ENCODE results near the gene TERT.

TERT gene

GRCh38 chr5:1246711-1247431 lies 48.0 kb downstream of the TERT start:
- TF ChIP-seq CTCF (IDR thresholded peaks at IDR 0.05; ENCODE audit: borderline replicate concordance, control extremely low read depth, extremely low read depth, insufficient read depth, missing control alignments) = no peak
- DNase-seq (ENCODE audit: low spot score) = peak; percentile 73

GRCh38 chr5:1245905-1246576 lies 48.8 kb downstream of the TERT start:
- in situ Hi-C loops (cut with MboI; ENCODE audit: low sequenced_read_pairs, unreplicated experiment) = no loop called here
- no peak for TF ChIP-seq CTCF (IDR thresholded peaks at IDR 0.05; ENCODE audit: borderline replicate concordance, control extremely low read depth, extremely low read depth, insufficient read depth, missing control alignments)
- DNase-seq (ENCODE audit: low spot score) = no peak

More at GRCh38 chr5:1246711-1247431, 48.0 kb downstream of the TERT start:
- in situ Hi-C loops (cut with MboI; ENCODE audit: low sequenced_read_pairs, unreplicated experiment) = no loop called here

DNA sequence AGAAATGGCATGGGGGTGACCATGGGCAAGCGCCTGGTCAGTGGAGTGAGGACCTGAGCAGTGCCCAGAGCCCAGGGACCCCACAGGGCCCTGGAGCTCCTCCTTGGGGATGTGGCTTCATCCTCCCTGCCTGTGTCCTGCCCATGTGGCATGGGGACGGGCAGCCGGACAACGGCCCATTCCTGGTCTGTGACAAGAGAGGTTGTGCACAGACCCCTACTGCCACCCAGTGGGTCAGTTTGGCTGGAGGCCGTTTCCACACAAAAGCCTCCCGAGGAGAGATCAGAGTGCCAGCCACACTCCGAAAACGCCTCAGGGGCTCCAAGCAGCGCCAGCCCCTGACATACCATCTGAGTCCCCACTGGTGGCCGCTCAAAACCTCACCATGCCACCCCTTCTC lies 49.9 kb downstream of the TERT start:
- in situ Hi-C loops (cut with MboI; ENCODE audit: low sequenced_read_pairs, unreplicated experiment) = no loop called here
- no peak for DNase-seq (ENCODE audit: low spot score)
- TF ChIP-seq CTCF (IDR thresholded peaks at IDR 0.05; ENCODE audit: borderline replicate concordance, control extremely low read depth, extremely low read depth, insufficient read depth, missing control alignments) = no peak

GRCh38 chr5:1244255-1244654 lies 50.6 kb downstream of the TERT start:
- in situ Hi-C loops (cut with MboI; ENCODE audit: low sequenced_read_pairs, unreplicated experiment) = no loop called here
- TF ChIP-seq CTCF (IDR thresholded peaks at IDR 0.05; ENCODE audit: borderline replicate concordance, control extremely low read depth, extremely low read depth, insufficient read depth, missing control alignments) = no peak
- no peak for DNase-seq (ENCODE audit: low spot score)

- DNase-seq (ENCODE audit: low spot score) = no peak
- no peak for TF ChIP-seq CTCF (IDR thresholded peaks at IDR 0.05; ENCODE audit: borderline replicate concordance, control extremely low read depth, extremely low read depth, insufficient read depth, missing control alignments)
- in situ Hi-C loops (cut with MboI; ENCODE audit: low sequenced_read_pairs, unreplicated experiment) = no loop called here
Measured at GRCh38 chr5:1243487-1244130, 51.3 kb downstream of the TERT start.

DNA sequence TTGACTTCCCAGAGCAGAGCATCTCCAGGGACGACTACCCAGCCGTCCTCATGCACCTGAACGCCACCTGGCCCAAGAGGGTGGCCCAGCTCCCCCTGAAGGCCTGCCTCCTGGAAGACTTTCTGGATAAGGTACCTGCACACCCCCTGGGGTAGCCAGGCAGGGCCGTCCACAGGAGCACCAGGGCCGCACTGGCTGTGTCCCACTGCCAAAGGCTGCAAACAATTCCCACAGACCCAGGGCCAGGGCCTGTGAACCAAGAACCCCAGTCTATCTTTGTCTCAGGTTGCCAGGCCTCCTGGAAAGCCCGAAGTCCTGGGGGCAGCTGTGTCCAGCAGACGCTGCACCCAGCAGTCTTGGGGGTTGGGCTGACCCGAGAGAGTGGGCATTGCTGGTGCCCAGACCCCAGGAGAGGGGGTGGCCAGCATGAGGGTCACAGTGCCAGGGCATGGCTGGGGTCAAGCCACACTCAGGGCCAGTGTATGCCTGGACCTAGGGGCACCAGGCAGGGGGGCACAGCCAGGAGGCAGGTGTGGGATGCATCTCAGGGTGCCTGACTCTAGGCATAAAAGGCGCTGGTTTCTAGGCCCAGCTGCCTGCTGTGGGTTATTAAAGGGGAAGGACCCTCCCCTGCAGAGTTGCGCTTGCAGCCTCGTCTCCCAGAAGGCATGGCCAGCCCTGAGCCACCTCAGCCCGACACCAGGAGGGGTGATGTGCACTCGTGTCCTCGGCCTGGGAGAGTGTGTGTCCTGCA lies 52.0 kb downstream of the TERT start:
- TF ChIP-seq CTCF (IDR thresholded peaks at IDR 0.05; ENCODE audit: borderline replicate concordance, control extremely low read depth, extremely low read depth, insufficient read depth, missing control alignments) = no peak
- in situ Hi-C loops (cut with MboI; ENCODE audit: low sequenced_read_pairs, unreplicated experiment) = no loop called here
- DNase-seq (ENCODE audit: low spot score) = no peak

All from GM13976 (cell line).